Measurements from ENCODE around the gene VWA5A. TPM values are rescaled to one million over a fixed set of nuclear protein-coding genes. Genes with fewer than 3 reads are reported as not detected.

The VWA5A gene, protein sequence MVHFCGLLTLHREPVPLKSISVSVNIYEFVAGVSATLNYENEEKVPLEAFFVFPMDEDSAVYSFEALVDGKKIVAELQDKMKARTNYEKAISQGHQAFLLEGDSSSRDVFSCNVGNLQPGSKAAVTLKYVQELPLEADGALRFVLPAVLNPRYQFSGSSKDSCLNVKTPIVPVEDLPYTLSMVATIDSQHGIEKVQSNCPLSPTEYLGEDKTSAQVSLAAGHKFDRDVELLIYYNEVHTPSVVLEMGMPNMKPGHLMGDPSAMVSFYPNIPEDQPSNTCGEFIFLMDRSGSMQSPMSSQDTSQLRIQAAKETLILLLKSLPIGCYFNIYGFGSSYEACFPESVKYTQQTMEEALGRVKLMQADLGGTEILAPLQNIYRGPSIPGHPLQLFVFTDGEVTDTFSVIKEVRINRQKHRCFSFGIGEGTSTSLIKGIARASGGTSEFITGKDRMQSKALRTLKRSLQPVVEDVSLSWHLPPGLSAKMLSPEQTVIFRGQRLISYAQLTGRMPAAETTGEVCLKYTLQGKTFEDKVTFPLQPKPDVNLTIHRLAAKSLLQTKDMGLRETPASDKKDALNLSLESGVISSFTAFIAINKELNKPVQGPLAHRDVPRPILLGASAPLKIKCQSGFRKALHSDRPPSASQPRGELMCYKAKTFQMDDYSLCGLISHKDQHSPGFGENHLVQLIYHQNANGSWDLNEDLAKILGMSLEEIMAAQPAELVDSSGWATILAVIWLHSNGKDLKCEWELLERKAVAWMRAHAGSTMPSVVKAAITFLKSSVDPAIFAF
- 0.59 and 0.95 TPM in 2 replicates for total RNA-seq (2014; rRNA removed; shearing (Covaris generic); ENCODE audit: low replicate concordance)

- H3K36me3 ChIP-seq: no peaks in the 10 kb centered on the region
- DNase-seq: peak; percentile 88
- peak within 1 kb of the TSS; percentile 49 for H3K4me3 ChIP-seq
- H3K27me3 ChIP-seq: no peaks in the 10 kb centered on the region
- no peaks in the 10 kb centered on the region for H3K9me3 ChIP-seq
Measured at GRCh38 chr11:124114942-124115781, at the start of gene VWA5A. VWA5A (plus strand) TSS chr11:124115450; CDS start chr11:124117512, 2,062 bp downstream.

- Histone ChIP-seq H3K4me3 (no peak overlapping the region), H3K27me3 (peaks cover 14% of the 10 kb centered on the region; the same call in 1 of the 2 replicates), H3K36me3 (no peaks in the 10 kb centered on the region), H3K9me3 (no peaks in the 10 kb centered on the region)
- DNase-seq: no peak
Measured at GRCh38 chr11:124068601-124069110, 46.6 kb upstream of the VWA5A start.

GRCh38 chr11:124069429-124070401, 45.5 kb upstream of the VWA5A start:
- no peaks in the 10 kb centered on the region for H3K9me3 ChIP-seq
- peak overlapping the region; percentile 34 for H3K4me3 ChIP-seq
- DNase-seq: peak; percentile 73
- H3K36me3 ChIP-seq: no peaks in the 10 kb centered on the region
- H3K27me3 ChIP-seq: peaks cover 14% of the 10 kb centered on the region; the same call in 1 of the 2 replicates

- H3K4me3 ChIP-seq: no peak overlapping the region
- H3K36me3 ChIP-seq: no peaks in the 10 kb centered on the region
- peaks cover 14% of the 10 kb centered on the region; the same call in 1 of the 2 replicates for H3K27me3 ChIP-seq
- H3K9me3 ChIP-seq: no peaks in the 10 kb centered on the region
- DNase-seq: peak; percentile 49
Measured at GRCh38 chr11:124070915-124071622, 44.2 kb upstream of the VWA5A start.

DNA sequence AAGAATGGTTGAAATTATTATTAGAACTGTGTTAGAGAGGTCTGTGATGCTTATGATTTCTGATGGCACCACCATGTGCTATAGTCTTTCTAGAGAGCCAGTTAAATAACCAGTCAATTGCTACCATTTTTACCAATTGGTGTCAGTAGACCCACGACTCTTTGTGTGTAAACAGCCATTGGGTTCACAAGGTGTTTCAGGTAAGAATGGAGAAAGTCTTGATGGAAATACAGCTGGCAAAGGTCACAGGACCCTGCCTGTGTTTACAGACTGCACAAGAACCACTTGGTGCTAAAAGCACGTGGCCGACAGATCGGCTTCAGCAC, 43.7 kb upstream of the VWA5A start:
- Histone ChIP-seq H3K27me3 (peaks cover 14% of the 10 kb centered on the region; the same call in 1 of the 2 replicates), H3K36me3 (no peaks in the 10 kb centered on the region), H3K9me3 (no peaks in the 10 kb centered on the region), H3K4me3 (no peak overlapping the region)
- no peak for DNase-seq

DNA sequence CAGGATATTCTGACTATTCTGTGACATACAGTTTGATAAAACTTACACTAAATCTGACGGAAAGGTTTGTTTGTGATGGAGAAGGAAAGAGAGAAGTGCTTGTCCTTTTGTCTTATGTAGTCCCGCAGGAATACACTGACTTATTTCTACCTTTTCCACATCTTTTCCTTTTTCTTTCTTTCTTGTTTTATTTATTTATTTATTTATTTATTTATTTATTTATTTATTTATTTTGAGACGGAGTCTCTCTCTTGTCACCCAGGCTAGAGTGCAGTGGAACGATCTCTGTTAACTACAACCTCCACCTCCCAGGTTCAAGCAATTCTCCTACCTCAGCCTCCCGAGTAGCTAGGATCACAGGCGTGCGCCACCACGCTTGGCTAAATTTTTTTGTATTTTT, 43.1 kb upstream of the VWA5A start:
- Histone ChIP-seq H3K9me3 (no peaks in the 10 kb centered on the region), H3K4me3 (no peak overlapping the region), H3K36me3 (no peaks in the 10 kb centered on the region), H3K27me3 (peaks cover 9% of the 10 kb centered on the region; the same call in 1 of the 2 replicates)
- no peak for DNase-seq

DNA sequence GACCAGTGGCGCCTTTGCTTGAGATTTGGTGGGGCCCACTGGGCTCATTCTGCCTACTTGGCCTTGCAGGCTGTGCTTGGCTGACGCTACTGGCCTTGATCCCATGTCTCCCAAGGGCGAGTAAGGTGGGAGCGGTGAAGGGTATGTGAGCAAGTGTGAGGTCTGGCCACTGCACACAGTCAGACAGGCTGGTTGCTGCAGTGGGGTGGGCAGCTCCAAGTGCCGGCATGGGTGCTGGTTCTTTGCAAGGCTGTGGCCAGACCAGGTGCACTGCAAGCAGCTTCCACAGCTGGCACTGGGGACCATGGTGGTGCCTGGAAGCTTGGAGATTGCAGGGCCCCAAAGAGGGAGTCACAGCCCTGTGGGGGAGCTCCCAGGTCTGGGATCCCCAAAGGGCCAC, 40.7 kb upstream of the VWA5A start:
- no peaks in the 10 kb centered on the region for H3K27me3 ChIP-seq
- H3K36me3 ChIP-seq: no peaks in the 10 kb centered on the region
- H3K4me3 ChIP-seq: no peak overlapping the region
- no peaks in the 10 kb centered on the region for H3K9me3 ChIP-seq
- no peak for DNase-seq

DNA sequence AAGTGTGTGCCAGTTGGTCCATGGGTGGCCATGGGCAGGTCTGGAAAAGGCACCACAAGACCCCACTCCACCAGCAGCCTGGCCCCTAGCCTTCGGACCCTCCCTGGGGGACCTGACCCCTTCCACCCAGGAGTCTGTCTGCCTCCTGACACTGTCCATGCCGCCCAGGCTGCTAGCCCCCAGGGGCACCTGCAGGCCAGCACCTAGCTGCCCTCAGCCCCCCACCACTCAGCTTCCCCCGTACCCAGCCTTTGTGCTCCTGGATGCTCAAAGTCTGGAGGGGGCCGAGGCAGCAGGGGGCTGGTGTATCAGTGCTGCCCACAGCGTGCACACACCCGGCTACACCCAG, 39.8 kb upstream of the VWA5A start:
- no peaks in the 10 kb centered on the region for H3K36me3 ChIP-seq
- no peaks in the 10 kb centered on the region for H3K9me3 ChIP-seq
- no peak for DNase-seq
- no peaks in the 10 kb centered on the region for H3K27me3 ChIP-seq
- H3K4me3 ChIP-seq: no peak overlapping the region

DNA sequence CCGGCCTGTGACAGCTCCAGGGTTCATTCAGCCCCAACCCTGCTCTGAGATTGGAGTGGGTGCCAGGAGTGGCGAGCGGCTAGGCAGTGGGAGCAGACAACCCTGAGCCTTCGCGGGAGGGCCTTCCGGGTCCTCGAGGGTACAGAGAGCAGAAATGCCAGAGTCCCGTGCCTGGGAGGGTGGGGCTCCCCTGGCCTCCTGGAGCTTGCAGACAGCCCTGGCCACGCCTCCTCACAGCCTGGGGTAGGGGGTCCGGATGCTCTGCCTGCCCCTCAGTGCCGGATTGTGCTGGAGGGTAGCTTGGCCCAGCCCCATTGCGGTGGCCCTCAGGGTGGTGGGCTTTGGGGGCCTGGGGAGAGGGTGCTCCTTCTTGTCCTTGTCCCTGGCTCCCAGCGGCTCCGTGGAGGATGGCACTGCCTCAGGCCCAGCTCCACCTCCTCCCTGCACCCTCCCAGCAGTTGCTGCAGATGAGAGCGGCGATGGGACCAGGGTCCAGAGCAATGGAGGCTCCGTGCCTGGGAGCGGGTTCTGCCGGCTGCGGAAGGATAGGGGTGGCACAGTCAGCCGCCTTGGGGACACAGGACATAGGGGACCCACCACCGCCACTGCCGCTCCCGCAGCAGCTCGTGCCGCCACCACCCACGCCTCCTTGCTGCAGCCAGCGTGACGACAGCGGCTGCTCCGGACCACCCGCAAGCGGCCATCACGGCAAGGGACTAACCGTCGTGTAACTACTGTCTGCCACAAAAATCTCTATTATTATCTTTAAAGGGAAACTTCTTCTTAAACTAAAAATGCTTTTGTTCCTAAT, 39.2 kb upstream of the VWA5A start:
- Histone ChIP-seq H3K9me3 (no peaks in the 10 kb centered on the region), H3K27me3 (no peaks in the 10 kb centered on the region), H3K4me3 (peak overlapping the region; percentile 25; the same call in 1 of the 2 replicates), H3K36me3 (no peaks in the 10 kb centered on the region)
- no peak for DNase-seq

- H3K36me3 ChIP-seq: no peaks in the 10 kb centered on the region
- H3K9me3 ChIP-seq: no peaks in the 10 kb centered on the region
- H3K4me3 ChIP-seq: no peak overlapping the region
- DNase-seq: no peak
- H3K27me3 ChIP-seq: no peaks in the 10 kb centered on the region
Measured at GRCh38 chr11:124077266-124077665, 38.0 kb upstream of the VWA5A start.

DNA sequence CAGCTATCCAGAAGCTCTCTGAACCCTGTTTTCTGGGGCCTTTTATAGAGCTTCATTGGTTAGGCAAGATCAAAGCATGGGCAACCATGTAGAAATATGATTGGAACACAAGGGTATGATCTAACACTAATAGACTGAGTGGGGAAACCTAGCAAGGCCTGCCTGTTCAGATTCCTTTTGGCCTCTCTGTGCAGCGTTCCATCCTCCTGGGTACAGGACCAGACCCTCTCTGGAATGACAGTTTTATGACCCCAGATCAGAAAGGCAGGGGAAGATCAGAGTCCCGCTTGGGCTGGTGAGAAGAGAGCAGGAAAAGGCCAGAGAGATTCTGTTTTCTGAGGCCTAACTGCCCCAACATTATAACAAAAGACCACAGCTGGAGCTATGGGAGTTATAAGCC, 36.7 kb upstream of the VWA5A start:
- Histone ChIP-seq H3K27me3 (no peaks in the 10 kb centered on the region; the same call in 1 of the 2 replicates), H3K36me3 (no peaks in the 10 kb centered on the region), H3K9me3 (no peaks in the 10 kb centered on the region), H3K4me3 (no peak overlapping the region)
- no peak for DNase-seq

- H3K27me3 ChIP-seq: no peaks in the 10 kb centered on the region; the same call in 1 of the 2 replicates
- H3K9me3 ChIP-seq: no peaks in the 10 kb centered on the region
- no peaks in the 10 kb centered on the region for H3K36me3 ChIP-seq
- DNase-seq: no peak
- H3K4me3 ChIP-seq: no peak overlapping the region
Measured at GRCh38 chr11:124079631-124080326, 35.5 kb upstream of the VWA5A start.

DNA sequence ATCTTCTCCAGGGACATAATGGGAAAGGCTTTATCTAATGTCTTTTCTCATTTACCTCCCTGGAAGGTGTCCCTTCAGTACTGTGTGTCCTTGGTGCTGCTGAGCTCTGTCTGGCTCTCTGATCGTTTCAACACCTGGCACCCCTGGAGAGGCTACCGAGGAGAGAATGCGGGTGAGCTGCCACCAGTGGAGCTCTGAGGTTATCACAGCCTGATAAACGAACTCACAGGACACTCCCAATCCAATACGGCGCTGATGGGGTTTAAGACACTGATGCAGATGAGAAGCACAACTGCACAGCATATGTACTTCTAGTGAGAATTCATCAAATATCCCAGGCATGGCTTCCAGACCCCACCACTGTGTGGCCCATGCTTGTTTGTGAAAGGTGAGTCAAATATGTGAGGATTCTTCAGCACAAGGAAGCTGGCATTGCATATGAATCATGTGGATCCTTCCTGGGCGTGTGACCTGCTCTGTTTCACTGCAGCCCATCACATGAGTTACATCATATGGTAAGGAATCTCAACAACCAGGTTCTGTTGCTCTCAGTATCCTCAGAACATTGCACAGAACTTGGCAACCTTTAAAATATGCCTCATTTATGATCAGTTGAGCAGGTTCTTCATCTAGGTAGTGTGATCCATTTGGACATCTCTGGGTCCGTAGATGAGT, 34.8 kb upstream of the VWA5A start:
- Histone ChIP-seq H3K4me3 (no peak overlapping the region), H3K36me3 (no peaks in the 10 kb centered on the region), H3K27me3 (no peaks in the 10 kb centered on the region; the same call in 1 of the 2 replicates), H3K9me3 (no peaks in the 10 kb centered on the region)
- DNase-seq: no peak

Data from MG63 (cell line).